GM08714 (cell line): ENCODE results near the gene MMEL1.
"Not testable (repeated sequence)": the region's sequence is repeated elsewhere in the genome, so short reads cannot be mapped to it uniquely, and the experiment has no call there.

Source experiments
- H3K4me3 ChIP-seq: fragments of 200-500 bp; sonication (Bioruptor generic); 2 replicates; pipeline ENCODE4 v1.5.1; 2014; ENCODE audit warnings: mild to moderate bottlenecking, low read length, inconsistent platforms
- ZNF274 ChIP-seq: IDR thresholded peaks from 2 replicates; pipeline ENCODE4 v1.6.1; 2012; ENCODE audit warnings: mild to moderate bottlenecking, low read depth, low read length

The MMEL1 gene

DNA sequence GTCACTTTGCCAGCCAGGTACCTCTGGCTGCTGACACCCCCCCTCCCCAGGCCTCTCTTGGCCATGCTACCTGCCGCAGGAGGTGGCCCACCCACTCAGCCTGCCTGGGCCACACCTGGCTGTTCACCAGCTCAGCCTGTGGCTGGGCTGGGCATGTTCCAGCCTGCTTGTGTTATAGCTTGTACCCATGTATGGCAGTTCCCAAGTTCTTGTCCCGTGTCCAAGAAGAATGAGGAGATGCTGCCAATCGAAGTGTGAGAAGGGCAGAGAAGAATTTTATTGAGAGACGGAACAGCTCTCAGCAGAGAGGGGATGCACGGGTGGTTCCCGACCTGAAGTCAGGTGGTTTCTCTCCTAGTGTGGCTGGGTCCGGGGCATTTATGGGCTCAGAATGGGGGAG lies 3.9 kb upstream of the MMEL1 start:
- H3K4me3 ChIP-seq, result no peak overlapping the region
- no peak for TF ChIP-seq ZNF274

DNA sequence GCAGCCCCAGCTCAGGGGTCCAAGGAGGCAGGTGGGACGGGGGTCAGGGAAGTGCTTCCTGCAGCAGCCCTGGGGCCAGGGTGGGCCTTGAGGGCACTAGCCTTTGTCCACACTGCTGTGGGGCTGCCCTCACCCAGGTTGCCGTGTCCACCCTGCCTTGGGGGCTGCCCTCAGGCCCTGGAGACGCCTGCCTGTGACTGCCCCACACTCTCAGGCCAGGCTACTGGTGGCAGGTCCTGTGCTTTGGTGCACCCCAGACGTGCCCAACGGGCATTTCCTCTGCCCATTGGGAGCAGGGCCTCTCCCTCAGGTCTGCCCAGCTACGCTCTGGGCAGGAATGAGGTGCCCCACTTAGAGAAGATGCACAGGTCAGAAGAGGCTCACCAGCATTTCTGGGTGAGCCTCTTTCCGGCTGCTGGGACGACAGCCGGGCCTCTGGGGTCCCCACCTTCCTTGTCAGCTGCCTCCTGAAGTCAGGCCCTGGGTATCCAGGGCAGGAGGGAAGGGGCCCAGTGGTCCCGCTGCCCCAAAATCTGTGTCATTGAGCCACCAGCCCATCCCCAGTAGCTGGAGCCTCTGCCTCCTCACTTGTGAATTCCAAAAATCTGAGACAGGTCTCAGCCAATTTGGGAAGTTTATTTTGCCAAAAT lies 2.7 kb upstream of the MMEL1 start:
- no peak overlapping the region for H3K4me3 ChIP-seq
- no peak for TF ChIP-seq ZNF274

DNA sequence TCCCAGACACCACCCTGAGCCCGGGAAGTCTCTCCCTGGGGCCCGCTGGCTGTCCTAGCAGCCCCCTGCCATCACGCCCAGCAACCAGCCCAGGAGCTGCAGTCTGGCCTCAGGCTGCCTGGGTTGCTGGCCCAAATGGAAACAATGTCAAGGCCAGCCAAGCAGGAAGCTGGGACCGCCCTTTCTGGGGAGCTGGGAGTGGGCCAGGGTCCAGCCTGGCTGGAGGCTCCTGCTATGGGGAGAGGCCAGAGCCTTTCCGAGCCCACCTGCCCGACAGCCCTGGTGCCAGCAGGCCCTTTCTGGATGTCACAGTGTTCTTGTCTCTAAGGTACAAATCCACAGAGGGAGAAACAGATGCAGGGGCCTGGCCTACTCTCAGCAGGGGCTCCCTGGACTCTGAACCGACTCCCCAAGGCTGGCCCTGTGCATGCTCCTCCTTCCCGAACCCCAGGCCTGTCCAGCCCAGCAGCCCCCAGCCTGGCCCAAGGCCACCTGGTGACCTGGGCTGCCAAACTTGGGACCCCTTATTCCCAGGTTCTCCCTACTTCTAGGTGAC lies 1.2 kb upstream of the MMEL1 start:
- TF ChIP-seq ZNF274, result no peak
- no peak overlapping the region for H3K4me3 ChIP-seq

DNA sequence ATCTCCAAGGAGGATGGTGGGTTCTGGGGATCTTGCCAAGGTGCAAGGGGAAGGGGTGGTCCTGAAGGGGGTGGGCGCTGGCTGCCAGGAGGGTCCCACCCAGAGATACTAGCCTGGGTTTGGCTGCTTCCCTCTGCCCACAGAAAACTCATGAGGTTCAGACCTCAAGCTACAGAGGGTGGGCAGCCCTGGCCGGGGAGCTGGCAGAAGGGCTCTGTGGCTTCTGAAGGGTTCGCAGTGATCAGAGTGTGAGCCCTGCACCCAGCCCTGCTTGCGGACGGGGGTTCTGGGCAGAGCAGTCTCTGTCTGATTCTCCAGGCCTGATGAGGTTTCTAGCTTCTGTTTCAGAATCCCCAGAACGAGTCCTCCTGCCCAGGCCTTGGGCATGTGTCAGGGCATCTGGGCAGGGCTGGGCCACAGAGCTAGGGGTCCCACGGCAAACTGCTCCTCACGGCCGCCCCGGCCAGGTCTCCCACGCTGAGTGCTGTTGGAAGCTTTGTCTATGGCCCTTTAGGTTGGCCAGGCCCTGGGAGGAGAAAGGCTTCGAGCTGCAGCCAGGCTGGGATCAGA lies 635 bp upstream of the MMEL1 start:
- TF ChIP-seq ZNF274, result no peak
- no peak overlapping the region for H3K4me3 ChIP-seq

DNA sequence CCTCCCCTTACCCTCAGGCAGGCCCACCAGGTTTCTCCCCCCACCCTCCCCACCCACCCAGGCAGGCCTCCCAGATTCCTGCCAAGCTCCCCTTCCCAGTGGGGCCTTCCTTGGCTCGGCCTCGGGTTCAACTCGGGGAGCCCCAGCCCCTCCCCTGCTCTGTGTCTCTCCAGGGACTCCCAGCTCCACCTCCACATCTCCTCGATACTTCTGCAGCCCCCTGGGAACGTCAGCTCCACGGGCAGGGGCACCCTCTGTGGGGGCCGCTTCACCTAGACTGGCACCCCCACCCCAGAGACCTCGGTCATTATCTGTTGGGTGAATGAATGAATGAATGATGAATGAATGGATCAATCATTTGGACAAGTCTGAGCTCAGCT lies 775 bp downstream of the MMEL1 start:
- TF ChIP-seq ZNF274, result no peak
- H3K4me3 ChIP-seq, result no peak overlapping the region

DNA sequence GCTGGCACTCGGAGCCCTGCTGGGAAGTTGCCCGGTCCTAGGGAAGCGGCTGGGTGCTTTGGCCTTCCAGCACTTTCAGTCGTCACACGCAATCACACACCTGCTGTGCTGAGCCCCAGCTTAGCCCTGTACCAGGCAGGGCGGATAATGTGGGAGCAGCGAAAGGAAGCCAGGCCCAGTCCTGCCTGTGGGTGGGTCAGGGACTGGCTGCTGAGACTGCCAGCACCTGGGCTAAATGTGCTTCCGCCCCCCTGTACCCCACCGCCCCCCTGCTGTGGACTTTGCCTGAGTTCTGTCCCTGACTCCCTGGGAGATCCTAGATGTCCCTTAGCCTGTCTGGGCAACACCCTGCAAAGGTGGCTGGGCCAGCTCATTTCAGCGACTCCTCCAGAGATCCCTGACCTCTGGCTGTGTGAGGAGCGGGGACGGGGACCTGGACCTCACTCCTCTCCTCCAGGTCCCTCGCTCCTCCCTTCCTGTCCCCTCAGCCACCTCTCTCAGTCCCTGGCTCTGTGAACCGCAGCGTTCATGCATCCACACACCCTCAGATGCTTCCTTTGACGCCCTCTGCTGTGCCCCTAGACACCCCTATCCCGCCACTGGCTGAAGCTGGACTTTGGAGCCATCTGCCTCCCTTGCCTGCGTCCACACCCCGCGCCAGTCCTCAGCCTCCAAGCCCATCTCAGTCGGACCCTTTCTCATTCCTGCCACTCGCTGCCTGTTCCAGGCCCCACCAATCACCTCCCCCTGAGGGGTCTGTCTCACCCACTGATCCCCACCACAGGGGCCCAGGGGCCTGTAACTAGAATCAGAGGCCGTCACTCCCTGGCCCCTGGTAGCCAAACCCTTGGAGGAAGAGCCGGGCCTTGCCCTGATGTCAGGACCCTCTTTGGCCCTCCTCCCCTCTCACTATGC lies 1.4 kb downstream of the MMEL1 start:
- no peak for TF ChIP-seq ZNF274
- no peak overlapping the region for H3K4me3 ChIP-seq

DNA sequence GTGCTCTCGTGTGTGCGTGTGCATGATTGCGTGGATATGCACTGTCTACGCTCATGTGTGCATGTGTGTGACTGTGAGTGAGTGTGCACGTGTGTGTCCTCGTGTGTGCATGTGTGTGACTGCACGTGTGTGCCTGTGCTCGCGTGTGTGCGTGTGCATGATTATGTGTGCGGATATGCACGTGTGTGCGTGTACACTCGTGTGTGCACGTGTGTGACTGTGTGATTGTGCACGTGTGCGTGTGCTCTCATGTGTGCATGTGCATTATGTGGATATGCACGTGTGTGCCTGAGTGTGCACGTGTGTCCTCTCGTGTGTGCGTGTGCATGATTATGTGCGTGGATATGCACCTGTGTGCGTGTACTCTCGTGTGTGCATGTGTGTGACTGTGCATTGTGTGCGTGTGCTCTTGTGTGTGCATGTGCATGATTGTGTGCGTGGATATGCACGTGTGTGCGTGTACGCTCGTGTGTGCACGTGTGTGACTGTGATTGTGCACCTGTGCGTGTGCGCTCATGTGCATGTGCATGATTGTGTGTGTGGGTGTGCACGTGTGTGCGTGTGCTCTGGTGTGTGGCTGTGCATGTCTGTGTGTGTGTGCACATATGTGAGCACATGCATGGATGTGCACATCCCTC lies 2.2 kb downstream of the MMEL1 start:
- no peak for TF ChIP-seq ZNF274
- no peak overlapping the region for H3K4me3 ChIP-seq

DNA sequence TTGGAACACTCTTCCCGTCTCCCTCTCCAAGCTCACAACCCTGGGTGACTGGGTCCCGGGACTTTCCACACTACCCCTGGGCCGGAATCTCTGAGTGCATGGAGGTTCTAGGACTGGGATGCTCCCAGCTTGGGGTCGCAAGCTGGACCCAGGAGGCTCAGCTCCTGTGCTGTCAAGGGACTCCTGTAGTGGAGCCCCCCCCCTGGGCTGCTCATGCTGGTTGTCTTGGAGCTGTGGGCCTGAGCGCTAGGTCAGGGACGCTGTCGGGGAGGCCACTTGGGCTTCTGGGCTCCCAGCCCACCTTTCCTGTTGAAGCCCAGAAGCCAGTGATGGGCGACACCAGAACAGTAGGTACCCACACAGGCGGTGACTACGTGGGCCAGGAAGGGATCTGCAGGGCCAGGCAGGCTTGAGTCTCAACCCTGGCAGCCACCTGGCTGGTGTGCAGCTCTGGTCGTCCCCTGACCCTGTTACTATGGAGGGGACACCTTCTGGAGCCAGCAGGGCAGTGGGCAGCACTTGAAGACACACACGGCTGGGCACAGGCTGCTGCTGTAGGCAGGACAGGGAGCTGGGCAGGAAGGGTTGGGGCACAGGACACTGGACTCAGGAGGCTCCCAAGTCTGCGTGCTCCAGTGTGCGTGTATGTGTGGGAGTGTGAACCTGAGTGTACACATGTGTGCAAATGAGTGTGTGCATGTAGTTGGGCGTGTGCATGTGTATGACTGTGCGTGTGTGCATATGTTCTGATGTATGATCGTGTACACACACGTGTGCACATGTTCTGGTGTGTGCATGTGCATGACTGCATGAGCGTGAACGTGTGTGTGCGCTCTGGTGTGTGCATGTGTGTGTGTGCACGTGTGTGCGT lies 3.0 kb downstream of the MMEL1 start:
- TF ChIP-seq ZNF274, result no peak
- no peak overlapping the region for H3K4me3 ChIP-seq

DNA sequence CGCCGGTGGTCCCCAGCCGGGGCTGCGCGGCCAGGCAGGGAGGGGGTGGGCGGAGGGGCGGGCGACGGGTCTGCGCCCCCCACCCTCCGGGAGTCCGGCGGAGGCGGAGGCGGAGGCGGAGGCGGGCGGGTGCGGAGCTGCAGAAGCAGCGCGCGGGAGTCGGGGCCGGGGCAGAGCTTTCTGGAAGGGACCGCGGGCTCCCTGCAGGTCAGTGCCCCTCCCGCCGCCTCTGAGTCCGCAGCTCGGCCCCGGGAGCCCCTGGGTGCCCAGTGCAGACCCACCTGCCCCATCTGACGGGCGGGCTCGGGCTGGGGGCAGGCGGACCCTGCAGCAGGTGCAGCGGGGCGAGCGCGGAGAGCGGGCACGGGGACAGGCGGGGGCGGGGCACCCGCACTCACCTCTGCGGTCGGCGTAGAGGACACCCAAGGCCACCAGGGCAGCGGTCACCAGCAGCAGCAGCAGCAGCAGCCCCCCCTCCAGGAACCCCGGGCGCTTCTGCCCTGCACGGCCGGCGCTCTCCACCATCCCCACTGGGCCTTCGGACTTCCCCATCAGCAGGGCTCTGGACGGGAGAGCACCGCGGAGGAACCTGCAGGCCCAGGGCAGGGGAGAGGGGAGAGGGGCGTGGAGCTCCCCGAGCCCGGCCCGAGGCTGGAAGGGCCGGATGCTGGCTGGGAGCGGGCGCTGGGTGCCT lies 3.7 kb downstream of the MMEL1 start:
- no peak overlapping the region for H3K4me3 ChIP-seq
- no peak for TF ChIP-seq ZNF274

DNA sequence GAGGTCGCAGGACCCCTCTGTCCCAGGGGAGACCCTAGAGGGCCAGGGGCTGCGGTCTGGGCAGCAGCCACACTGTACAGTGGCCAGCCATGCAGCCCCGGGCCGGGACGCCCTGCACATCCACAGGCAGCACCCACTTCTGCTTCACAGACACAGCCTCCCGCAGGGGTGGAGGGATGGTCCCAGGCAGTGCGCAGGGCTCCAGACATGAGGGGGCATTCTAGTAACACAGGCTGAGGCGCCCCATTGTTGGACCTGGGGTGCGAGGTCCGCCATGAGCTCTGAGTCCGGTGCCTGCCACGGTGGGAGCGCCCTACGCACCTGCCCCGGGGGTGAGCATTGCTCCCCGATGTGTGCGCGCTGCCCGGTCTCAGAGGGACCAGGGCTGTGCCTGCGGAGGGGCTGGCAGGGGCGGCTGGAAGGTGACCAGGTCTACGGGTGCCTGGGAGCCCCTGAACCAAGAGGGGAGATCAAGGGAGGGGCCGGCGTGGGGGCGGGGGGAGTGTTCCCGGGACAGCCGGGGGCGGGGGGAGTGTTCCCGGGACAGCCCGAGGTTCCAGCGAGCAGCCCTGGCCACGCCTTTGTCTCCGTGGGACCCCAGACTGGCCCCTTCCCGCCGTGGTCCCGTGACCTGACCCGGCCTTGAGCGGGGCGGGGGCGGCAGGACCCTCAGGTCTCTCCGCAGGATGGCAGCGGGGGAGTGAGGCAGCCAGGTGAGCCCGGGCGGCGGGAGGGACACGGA lies 4.5 kb downstream of the MMEL1 start:
- TF ChIP-seq ZNF274, result no peak
- no peak overlapping the region for H3K4me3 ChIP-seq

DNA sequence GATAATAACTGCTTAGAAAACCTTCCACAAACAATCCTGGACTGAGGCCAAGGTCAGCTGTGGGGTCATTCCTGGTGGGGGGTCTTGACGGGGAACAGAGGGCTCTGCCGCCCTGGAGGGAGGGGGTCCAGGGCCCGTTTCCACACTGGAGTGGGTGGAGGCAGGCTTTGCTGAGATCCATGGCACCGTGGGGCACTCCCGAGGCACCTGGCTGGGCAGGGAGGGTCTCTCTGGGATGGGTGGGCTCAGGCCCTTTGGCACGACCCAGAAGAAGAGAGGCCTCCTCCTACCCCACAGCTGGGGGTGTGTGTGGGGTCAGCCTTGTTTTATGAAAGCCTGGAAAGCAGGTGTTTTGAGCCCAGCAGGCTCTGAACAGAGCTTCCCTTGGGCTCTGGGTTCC lies 5.1 kb downstream of the MMEL1 start:
- H3K4me3 ChIP-seq, result no peak overlapping the region
- no peak for TF ChIP-seq ZNF274

DNA sequence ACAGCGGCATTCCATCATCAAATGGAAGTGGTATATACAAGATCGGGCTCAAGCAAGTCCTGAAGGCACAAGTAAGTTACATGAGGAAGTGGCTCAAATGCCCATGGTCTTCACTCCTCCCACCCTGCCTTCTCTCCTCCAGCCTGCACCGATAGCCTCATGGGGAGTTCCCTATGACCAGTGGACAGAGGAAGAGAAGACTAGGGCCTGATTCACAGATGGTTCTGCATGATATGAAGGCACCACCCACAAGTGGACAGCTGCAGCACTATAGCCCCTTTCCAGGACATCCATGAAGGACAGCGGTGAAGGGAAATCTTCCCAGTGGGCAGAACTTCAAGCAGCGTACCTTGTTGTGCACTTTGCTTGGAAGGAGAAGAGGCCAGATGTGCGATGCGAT lies 7.1 kb downstream of the MMEL1 start:
- H3K4me3 ChIP-seq, result not testable (repeated sequence)
